AG09309 (cell line): ENCODE measurements around the gene MYZAP.

ENCODE experiments used
- DNase-seq: peaks from one replicate; pipeline ENCODE4 v3.0.0-alpha.2; 2010; ENCODE audit warnings: low read depth
- H3K4me3 ChIP-seq: 2 replicates; pipeline ENCODE4 v1.5.1; 2011; ENCODE audit warnings: mild to moderate bottlenecking, low read depth, low read length, moderate library complexity; ENCODE audit not compliant: control insufficient read depth
- TF ChIP-seq, protein P1 (sequence below): IDR thresholded peaks from 2 replicates; pipeline ENCODE4 v1.5.1; 2011; ENCODE audit warnings: mild to moderate bottlenecking, low read depth, low read length, inconsistent platforms; ENCODE audit not compliant: insufficient read depth, control insufficient read depth; ENCODE audit errors: missing control alignments

The MYZAP gene

DNA sequence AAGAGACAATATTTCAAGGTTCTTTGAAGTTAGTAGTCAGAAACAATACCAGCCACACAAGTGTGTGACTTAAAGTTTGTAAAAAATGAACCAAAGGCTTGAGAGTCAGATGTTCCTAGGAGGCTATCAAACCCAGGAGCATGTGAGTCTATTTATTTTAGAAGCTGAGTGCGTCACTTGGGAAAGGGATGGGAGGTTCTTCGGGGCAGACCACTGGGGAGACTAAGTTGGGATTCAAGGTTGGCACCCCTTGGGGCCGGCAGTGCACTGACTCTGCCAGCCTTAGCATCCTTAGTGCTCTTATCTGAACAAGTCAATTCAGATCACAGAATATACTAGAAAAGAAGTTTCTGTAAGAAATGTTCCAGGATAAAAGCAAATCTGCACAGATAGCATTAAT, 64.7 kb downstream of the MYZAP start:
- no peak overlapping the region for H3K4me3 ChIP-seq
- TF ChIP-seq, protein P1, sequence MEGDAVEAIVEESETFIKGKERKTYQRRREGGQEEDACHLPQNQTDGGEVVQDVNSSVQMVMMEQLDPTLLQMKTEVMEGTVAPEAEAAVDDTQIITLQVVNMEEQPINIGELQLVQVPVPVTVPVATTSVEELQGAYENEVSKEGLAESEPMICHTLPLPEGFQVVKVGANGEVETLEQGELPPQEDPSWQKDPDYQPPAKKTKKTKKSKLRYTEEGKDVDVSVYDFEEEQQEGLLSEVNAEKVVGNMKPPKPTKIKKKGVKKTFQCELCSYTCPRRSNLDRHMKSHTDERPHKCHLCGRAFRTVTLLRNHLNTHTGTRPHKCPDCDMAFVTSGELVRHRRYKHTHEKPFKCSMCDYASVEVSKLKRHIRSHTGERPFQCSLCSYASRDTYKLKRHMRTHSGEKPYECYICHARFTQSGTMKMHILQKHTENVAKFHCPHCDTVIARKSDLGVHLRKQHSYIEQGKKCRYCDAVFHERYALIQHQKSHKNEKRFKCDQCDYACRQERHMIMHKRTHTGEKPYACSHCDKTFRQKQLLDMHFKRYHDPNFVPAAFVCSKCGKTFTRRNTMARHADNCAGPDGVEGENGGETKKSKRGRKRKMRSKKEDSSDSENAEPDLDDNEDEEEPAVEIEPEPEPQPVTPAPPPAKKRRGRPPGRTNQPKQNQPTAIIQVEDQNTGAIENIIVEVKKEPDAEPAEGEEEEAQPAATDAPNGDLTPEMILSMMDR: no peak

DNA sequence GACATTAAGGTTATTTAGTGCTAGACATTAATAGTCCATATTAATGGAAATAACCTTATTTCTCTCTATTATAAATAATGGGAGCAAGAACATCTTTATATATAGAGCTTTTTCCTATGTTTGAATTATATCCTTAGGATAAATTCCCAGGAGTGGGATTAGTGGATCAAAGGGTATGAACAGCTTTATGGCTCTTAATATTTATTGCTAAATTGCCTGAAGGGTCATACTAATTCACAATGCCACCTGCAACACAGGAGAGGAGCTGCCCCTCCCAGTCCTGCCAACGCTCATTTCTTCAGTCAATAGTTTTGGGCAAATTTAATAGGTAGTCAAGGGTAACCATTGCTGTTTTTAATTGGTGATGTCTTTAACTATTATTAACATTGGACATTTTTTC, 65.9 kb downstream of the MYZAP start:
- no peak for DNase-seq
- no peak overlapping the region for H3K4me3 ChIP-seq

More for the DNA sequence above, 64.7 kb downstream of the MYZAP start:
- DNase-seq: no peak

DNA sequence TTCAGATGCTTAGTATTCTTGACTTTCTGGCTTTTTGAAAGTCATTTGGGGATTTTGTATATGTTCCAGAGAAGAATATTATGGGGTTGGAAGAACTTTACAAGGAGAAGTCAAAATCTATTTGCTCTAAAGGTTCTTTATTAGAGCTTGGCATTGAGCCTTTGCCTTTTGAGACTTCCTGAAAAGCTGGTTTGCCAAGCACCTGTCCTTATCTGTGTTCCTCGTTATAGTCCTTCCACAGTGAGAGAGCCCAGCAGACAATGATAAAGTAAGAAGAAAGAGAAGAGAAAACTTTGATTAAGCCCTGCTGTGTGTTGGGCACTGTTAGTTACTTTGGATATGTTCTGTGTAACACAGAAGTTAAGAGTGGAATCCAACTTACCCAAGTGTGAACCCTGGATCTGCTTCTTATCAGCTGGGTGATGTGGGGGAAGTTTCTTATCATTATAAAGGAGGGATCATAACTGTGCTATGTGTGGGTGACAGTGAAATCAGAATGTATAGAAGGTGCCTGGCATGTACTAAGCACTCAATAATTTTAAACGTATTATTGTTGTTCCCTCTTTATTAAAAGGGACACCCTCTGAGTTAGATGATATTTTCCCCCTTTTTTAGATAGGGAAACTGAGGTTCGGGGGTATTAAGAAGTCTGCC, 70.5 kb downstream of the MYZAP start:
- no peak for DNase-seq

More for the DNA sequence above, 65.9 kb downstream of the MYZAP start:
- TF ChIP-seq, protein P1: no peak

DNA sequence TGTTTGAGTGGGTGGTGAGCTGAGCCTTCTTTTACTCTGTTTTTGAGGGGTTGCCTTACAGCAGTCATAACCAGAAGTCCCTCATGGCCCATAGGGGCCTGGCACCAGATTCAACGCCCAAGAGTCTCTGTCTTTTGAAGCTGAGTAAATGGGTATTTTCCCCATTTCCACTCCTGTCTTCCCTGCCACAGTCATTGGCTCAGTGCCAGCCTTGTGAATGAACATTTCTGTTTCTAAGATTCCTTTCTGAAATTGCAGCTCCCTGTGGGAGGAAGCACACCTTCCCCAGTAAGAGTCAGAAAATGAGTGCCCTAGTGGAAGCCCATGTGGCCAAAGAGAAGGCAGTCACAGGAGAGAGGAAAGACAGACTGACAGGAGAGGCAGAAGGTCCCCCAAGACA, 71.1 kb downstream of the MYZAP start:
- DNase-seq: no peak
- TF ChIP-seq, protein P1: no peak
- H3K4me3 ChIP-seq: no peak overlapping the region

More for the DNA sequence above, 70.5 kb downstream of the MYZAP start:
- no peak overlapping the region for H3K4me3 ChIP-seq
- TF ChIP-seq, protein P1: no peak

DNA sequence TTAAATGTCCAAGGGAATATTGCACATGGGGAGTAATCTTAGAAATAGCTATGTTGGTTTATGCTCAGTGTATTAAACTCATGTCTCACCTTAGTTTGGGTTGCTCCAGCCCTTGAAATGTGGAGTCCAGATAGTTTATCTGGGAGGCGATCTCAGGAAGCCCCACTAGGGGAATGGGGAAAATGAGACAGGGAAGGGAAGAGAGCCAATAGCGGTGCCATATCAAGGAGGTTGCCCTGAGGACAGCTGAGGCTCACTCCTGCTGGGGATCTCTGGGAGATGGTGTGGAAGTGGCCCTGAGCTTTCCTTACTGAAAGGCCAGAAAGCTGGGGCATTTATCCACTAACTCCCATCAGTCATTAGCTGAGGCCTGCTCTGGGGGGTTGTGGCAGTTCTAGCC, 71.6 kb downstream of the MYZAP start:
- no peak overlapping the region for H3K4me3 ChIP-seq
- TF ChIP-seq, protein P1: no peak
- no peak for DNase-seq

DNA sequence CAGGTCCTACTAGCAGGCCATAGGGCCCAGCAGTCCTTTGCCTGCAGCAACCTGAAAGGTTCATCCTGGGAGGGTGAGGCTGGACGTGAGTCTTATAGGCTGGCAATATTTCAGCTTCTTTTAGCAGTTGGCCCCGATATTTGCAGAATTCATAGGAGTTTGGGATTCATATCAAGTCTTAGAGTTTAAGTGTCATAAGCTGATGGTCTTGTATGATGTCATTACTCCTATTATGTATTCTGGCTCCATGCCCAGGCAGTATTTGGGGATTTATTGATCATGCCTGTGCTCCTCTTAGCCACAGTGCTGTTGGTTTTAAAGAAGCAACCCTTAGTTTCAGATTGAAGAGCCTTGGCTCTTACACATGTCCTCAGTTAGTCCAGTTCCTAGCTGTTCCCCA, 73.5 kb downstream of the MYZAP start:
- TF ChIP-seq, protein P1: no peak
- no peak overlapping the region for H3K4me3 ChIP-seq
- DNase-seq: no peak
